ENCODE results near the gene HSPA6.
"Not testable (repeated sequence)": the region's sequence is repeated elsewhere in the genome, so short reads cannot be mapped to it uniquely, and the experiment has no call there.

The HSPA6 gene

DNA sequence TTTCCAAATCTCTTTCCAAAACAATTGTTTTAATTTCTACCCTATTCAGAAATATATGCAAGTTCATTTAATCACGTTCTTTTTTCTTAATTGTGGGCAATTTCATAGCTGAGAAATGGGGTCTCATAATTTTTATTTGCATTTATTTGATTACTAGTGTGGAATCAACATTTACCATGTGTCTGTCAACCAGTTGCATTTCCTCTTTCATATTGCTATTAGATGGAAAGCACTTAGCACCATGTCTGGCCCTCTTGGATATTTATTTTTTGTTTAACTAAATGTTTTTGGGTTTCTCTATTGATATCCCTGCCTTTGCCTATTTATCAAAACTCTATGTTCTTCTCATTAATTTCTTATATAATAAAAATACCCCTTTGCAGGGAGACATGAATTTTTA, 39.2 kb downstream of the HSPA6 start:
- not testable (repeated sequence) for DNase-seq

DNA sequence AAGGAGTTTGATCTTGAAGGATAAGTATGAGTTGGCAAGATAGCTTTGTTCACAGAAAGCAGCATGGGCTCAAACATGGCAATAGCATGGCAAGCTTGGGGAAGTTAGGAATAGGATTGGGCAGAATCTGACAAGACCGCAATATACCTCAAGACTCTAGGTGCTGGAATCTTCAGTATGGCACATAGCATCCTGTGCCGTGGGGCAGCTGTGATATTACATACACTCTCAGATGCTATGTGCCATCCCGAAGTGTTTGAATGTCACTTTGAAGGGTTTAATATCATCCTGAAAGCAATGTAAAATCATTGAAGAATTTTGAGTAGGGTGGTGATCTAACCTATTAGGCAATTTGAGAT, 42.2 kb downstream of the HSPA6 start:
- not testable (repeated sequence) for DNase-seq

DNA sequence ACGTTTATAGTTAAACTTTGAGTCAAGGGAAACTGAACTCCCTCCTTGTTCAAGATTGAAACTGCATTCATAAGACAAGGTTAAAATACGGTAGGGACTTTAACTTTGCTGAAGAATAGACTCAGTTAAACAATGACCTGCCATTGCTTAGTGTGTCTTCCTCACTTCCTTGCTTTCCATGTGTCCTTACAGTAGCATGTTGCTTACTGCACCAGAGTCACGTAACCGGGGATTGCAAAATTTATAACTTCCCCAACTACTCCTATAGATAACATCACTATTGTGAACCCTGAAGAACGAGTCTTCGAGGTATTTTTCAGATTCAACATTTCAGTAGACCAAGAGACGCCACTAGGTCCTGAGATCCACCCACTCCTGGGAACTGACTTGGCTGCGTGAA, 47.4 kb downstream of the HSPA6 start:
- DNase-seq = not testable (repeated sequence)

Measured in fibroblast of skin of right quadriceps (primary cell).